Measurements from ENCODE around the gene ABCA12.

ABCA12 gene

GRCh38 chr2:214896274-214896673 lies 242.2 kb downstream of the ABCA12 start:
- Histone ChIP-seq H3K36me3 (ENCODE audit: insufficient read depth, low read length) (no peaks in the 10 kb centered on the region), H3K79me2 (ENCODE audit: control insufficient read depth, insufficient read depth, low read length, unreplicated experiment) (no peaks in the 10 kb centered on the region), H2AFZ (ENCODE audit: low read length, unreplicated experiment) (no peak overlapping the region), H3K27me3 (ENCODE audit: insufficient read depth, low read length) (no peaks in the 10 kb centered on the region), H3K27ac (ENCODE audit: low read depth, low read length) (no peak overlapping the region), H3K4me1 (ENCODE audit: control insufficient read depth, insufficient read depth, low read length, unreplicated experiment) (no peaks in the 10 kb centered on the region), H3K4me3 (ENCODE audit: low read depth, low read length) (no peak overlapping the region)

DNA sequence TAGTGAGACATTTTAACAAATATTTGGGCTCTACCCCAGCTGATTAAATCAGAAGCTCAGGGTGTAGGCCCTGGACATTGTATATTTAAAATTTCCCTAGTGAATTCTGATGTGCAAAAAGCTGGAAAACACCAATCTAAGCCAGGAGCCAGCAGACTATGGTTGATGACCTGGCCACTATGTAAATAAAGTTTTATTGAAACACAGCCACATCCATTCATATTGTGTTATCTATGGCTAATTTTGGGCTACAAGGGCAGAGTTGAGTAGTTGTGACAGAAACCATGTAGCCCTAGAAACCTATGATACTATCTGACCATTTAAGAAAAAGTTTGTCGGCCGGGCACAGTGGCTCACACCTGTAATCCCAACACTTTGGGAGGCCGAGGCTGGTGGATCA lies 243.0 kb downstream of the ABCA12 start:
- Histone ChIP-seq H2AFZ (ENCODE audit: low read length, unreplicated experiment) (no peak overlapping the region), H3K27me3 (ENCODE audit: insufficient read depth, low read length) (no peaks in the 10 kb centered on the region)

DNA sequence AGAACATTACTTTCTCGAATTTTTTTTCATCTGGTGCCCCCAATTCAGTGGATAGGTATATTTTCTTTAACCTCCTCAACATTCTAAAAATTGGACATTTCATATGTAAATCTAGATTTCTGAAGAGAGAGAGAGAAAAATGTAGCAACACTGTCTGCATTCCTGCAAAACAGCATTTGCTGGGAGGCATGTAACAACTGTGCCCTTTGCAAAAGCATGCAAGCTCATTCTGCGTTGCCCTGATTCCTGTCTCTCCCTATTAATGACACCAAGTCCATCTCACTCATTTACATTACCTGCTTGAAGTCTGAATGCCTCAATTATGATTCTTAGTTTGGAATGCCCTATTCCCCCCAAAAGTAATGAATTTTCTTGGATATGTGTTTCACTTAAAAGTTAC lies 249.1 kb downstream of the ABCA12 start:
- no peaks in the 10 kb centered on the region for H3K79me2 ChIP-seq (ENCODE audit: control insufficient read depth, insufficient read depth, low read length, unreplicated experiment)
- H2AFZ ChIP-seq (ENCODE audit: low read length, unreplicated experiment): no peak overlapping the region
- H3K36me3 ChIP-seq (ENCODE audit: insufficient read depth, low read length): no peaks in the 10 kb centered on the region
- no peaks in the 10 kb centered on the region for H3K4me1 ChIP-seq (ENCODE audit: control insufficient read depth, insufficient read depth, low read length, unreplicated experiment)
- H3K4me3 ChIP-seq (ENCODE audit: low read depth, low read length): no peak overlapping the region
- H3K27ac ChIP-seq (ENCODE audit: low read depth, low read length): no peak overlapping the region
- H3K27me3 ChIP-seq (ENCODE audit: insufficient read depth, low read length): no peaks in the 10 kb centered on the region

More for the DNA sequence above, 243.0 kb downstream of the ABCA12 start:
- Histone ChIP-seq H3K4me3 (ENCODE audit: low read depth, low read length) (no peak overlapping the region), H3K79me2 (ENCODE audit: control insufficient read depth, insufficient read depth, low read length, unreplicated experiment) (no peaks in the 10 kb centered on the region), H3K27ac (ENCODE audit: low read depth, low read length) (no peak overlapping the region), H3K36me3 (ENCODE audit: insufficient read depth, low read length) (no peaks in the 10 kb centered on the region), H3K4me1 (ENCODE audit: control insufficient read depth, insufficient read depth, low read length, unreplicated experiment) (no peaks in the 10 kb centered on the region)

DNA sequence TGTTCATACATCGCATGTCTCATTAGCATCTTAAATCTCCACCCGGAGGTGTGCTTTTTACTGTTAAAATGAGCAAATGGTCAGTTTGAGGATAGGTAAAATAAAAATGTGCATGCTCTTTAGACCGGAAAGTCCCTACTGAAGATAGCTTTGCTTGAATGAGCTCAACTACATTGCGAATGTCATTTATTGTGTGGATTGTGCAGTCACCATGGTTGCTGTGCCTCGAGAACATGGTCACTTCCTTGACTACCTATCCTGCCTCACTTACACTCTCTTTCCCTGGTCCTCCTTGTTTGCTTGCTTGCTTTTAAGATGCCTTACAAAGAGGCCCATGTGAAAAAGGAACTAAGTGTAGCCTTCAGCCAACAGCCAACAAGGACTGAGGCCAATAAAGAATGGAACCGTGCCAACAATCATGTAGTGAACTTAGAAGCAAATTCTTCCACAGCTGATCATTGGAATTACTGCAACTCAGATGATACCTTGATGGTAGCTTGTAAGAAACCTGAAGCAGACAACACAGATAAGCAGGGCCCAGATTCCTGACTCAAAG lies 256.7 kb downstream of the ABCA12 start:
- H2AFZ ChIP-seq (ENCODE audit: low read length, unreplicated experiment): no peak overlapping the region
- no peaks in the 10 kb centered on the region for H3K27me3 ChIP-seq (ENCODE audit: insufficient read depth, low read length)
- H3K4me3 ChIP-seq (ENCODE audit: low read depth, low read length): no peak overlapping the region
- H3K4me1 ChIP-seq (ENCODE audit: control insufficient read depth, insufficient read depth, low read length, unreplicated experiment): no peaks in the 10 kb centered on the region
- H3K79me2 ChIP-seq (ENCODE audit: control insufficient read depth, insufficient read depth, low read length, unreplicated experiment): no peaks in the 10 kb centered on the region
- no peak overlapping the region for H3K27ac ChIP-seq (ENCODE audit: low read depth, low read length)
- no peaks in the 10 kb centered on the region for H3K36me3 ChIP-seq (ENCODE audit: insufficient read depth, low read length)
